ENCODE data around the gene HERC2. TPM values are rescaled to one million over a fixed set of nuclear protein-coding genes. Genes with fewer than 3 reads are reported as not detected.

The HERC2 gene
- total RNA-seq, 2 donors from 2014 or later = 65.1 to 69.8 TPM

DNA sequence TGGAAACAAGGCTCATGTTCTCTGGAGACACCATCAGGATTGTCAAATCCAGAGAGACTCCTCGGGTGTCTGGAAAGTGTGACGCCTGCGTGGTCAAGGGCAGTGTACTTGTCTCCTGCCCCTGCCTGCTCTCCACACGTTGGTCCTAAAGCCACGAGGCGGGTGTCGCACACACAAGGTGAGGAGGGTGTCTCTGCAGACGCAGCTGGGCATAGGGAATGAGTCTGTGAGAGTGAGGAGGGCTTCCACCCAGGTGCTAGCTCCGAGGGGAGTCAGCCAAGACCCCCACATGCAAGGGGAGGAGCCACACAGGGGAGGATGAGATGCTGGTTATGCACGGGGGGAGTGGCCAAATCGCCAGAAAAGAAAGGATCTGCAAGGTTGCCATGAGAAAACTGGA lies 194.9 kb downstream of the HERC2 start:
- WGBS = 81% methylated on average over 11 of the region's 11 CpGs
- Histone ChIP-seq H3K4me3 (no peak overlapping the region), H3K27ac (no peak overlapping the region), H3K9me3 (no peaks in the 10 kb centered on the region), H3K4me1 (replicated peaks) (no peaks in the 10 kb centered on the region), H3K36me3 (peaks cover 0 to 5% of the 10 kb centered on the region in 2 donors), H3K27me3 (replicated peaks; ENCODE audit: insufficient read depth) (no peaks in the 10 kb centered on the region)
- no peak for DNase-seq (ENCODE audit: low spot score)
- intact Hi-C loops (cut with DNase I) = no loop called here
- TF ChIP-seq POLR2A (IDR thresholded peaks at IDR 0.05) = no peak
- TF ChIP-seq, protein P1, sequence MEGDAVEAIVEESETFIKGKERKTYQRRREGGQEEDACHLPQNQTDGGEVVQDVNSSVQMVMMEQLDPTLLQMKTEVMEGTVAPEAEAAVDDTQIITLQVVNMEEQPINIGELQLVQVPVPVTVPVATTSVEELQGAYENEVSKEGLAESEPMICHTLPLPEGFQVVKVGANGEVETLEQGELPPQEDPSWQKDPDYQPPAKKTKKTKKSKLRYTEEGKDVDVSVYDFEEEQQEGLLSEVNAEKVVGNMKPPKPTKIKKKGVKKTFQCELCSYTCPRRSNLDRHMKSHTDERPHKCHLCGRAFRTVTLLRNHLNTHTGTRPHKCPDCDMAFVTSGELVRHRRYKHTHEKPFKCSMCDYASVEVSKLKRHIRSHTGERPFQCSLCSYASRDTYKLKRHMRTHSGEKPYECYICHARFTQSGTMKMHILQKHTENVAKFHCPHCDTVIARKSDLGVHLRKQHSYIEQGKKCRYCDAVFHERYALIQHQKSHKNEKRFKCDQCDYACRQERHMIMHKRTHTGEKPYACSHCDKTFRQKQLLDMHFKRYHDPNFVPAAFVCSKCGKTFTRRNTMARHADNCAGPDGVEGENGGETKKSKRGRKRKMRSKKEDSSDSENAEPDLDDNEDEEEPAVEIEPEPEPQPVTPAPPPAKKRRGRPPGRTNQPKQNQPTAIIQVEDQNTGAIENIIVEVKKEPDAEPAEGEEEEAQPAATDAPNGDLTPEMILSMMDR (IDR thresholded peaks at IDR 0.05) = no peak
- TF ChIP-seq POLR2AphosphoS5 (IDR thresholded peaks at IDR 0.05) = no peak

DNA sequence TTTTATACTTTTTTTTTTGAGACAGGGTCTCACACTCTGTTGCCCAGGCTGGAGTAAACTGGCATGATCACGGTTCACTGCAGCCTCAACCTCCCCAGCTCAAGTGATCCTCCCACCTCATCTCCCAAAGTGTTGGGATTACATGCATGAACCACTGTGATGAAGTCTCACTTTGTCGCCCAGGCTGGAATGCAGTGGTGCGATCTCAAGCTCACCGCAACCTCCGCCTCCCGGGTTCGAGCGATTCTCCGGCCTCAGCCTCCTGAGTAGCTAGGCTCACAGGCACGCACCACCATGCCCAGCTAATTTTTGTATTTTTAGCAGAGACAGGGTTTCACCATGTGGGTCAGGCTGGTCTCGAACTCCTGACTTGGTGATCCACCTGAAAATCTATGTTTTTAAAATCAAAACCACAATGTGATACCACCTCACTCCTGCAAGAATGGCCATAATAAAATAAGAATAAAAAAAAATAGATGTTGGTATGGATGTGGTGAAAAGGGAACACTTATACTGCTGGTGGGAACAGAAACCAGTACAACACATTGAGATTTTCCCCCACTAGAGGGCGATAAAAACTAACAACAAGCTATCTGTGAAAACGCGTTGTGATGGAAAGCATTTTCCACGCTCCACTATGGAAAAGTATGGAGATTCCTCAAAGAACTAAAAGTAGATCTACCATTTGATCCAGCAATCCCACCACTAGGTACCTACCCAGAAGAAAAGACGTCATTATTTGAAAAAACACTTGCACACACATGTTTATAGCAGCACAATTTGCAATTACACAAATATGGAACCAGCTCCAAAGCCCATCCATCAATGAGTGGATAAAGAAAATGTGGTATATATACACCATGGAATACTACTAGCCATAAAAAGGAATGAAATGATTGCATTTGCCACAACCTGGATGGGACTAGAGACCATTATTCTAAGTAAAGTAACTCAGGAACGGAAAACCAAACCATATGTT lies 196.0 kb downstream of the HERC2 start:
- no peak overlapping the region for H3K4me3 ChIP-seq
- H3K4me1 ChIP-seq (replicated peaks) = no peaks in the 10 kb centered on the region
- TF ChIP-seq POLR2AphosphoS5 (IDR thresholded peaks at IDR 0.05) (peak; percentile 11), POLR2A (IDR thresholded peaks at IDR 0.05) (no peak)
- TF ChIP-seq, protein P1 (IDR thresholded peaks at IDR 0.05) = peak; percentile 30 to 74 (median 50)
- no peaks in the 10 kb centered on the region for H3K36me3 ChIP-seq
- H3K27ac ChIP-seq = no peak overlapping the region
- WGBS = 67% methylated on average over 17 of the region's 17 CpGs
- H3K9me3 ChIP-seq = no peaks in the 10 kb centered on the region
- peak; percentile 43 for DNase-seq (ENCODE audit: low spot score)
- intact Hi-C loops (cut with DNase I) = no loop called here
- H3K27me3 ChIP-seq (replicated peaks; ENCODE audit: insufficient read depth) = no peaks in the 10 kb centered on the region

DNA sequence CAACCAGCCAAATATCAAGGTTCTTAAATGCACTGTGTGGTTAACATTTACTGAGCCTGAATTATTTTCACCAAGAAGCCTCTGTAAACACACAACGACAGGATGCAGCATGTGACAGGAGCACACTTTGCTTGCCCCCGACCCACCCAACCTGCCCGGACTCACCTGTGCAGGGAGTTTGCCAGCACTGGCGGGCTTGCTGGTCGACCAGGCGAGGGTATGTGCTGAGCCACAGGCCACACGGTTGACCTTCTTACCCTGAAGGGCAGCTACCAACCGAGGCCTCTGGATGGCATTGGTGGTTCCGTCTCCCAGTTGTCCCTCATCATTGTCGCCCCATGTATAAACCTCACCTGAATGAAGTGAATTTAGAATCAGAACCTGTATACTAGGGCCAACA lies 197.1 kb downstream of the HERC2 start:
- DNase-seq (ENCODE audit: low spot score) = no peak
- Histone ChIP-seq H3K9me3 (no peaks in the 10 kb centered on the region), H3K4me3 (no peak overlapping the region), H3K36me3 (no peaks in the 10 kb centered on the region), H3K4me1 (replicated peaks) (no peaks in the 10 kb centered on the region), H3K27ac (no peak overlapping the region), H3K27me3 (replicated peaks; ENCODE audit: insufficient read depth) (no peaks in the 10 kb centered on the region)
- WGBS = 74% methylated on average over 10 of the region's 10 CpGs
- intact Hi-C loops (cut with DNase I) = no loop called here
- TF ChIP-seq POLR2A (IDR thresholded peaks at IDR 0.05) (no peak), POLR2AphosphoS5 (IDR thresholded peaks at IDR 0.05) (no peak)
- TF ChIP-seq, protein P1 (IDR thresholded peaks at IDR 0.05) = no peak

- Histone ChIP-seq H3K36me3 (no peaks in the 10 kb centered on the region), H3K9me3 (no peaks in the 10 kb centered on the region), H3K4me1 (replicated peaks) (no peaks in the 10 kb centered on the region), H3K27me3 (replicated peaks; ENCODE audit: insufficient read depth) (no peaks in the 10 kb centered on the region), H3K4me3 (no peak overlapping the region), H3K27ac (no peak overlapping the region)
- TF ChIP-seq, protein P1 (IDR thresholded peaks at IDR 0.05) = peak; percentile 44 to 89 (median 74)
- TF ChIP-seq POLR2AphosphoS5 (IDR thresholded peaks at IDR 0.05) = peak; percentile 80
- no peak for TF ChIP-seq POLR2A (IDR thresholded peaks at IDR 0.05)
- 22% methylated on average over 6 of the region's 6 CpGs for WGBS
- peak; percentile 89 for DNase-seq (ENCODE audit: low spot score)
- intact Hi-C loops (cut with DNase I) = no loop called here
Observed at GRCh38 chr15:28123408-28124023, 198.5 kb downstream of the HERC2 start.
